ENCODE data around the gene NSDHL. TPM values are rescaled to one million over a fixed set of nuclear protein-coding genes. Genes with fewer than 3 reads are reported as not detected.

The NSDHL gene
- total RNA-seq, 1 experiment from 2014 or later = 11.5 TPM

GRCh38 chrX:152913346-152913745 lies 82.5 kb downstream of the NSDHL start:
- no peak for DNase-seq (ENCODE audit: low read depth)

- DNase-seq (ENCODE audit: low read depth) = no peak
Observed at GRCh38 chrX:152913910-152914309, 83.0 kb downstream of the NSDHL start.

GRCh38 chrX:152915541-152916241 lies 84.8 kb downstream of the NSDHL start:
- peak; percentile 39 for DNase-seq (ENCODE audit: low read depth)

- DNase-seq (ENCODE audit: low read depth) = no peak
Observed at GRCh38 chrX:152917656-152918579, 87.1 kb downstream of the NSDHL start.

- DNase-seq (ENCODE audit: low read depth) = no peak
Observed at GRCh38 chrX:152918707-152919106, 87.8 kb downstream of the NSDHL start.

Other genes with a start within 250 kb of the NSDHL start
- 0.63 and 1.3 TPM in 2 replicates for gene GABRQ, start 193.2 kb upstream of the NSDHL start, total RNA-seq (2014; rRNA removed; shearing (Covaris generic))
- 116 and 128 TPM in 2 replicates for gene MAGEA3, start 132.3 kb upstream of the NSDHL start, total RNA-seq (2014; rRNA removed; shearing (Covaris generic))
- not detected in 2 replicates for gene CSAG2, start 121.8 kb upstream of the NSDHL start, total RNA-seq (2014; rRNA removed; shearing (Covaris generic))
- gene MAGEA2B, start 116.4 kb upstream of the NSDHL start, total RNA-seq (2014; rRNA removed; shearing (Covaris generic)) = 45.1 and 48.6 TPM in 2 replicates
- 12.9 and 20.9 TPM in 2 replicates for gene CSAG1, start 97.3 kb upstream of the NSDHL start, total RNA-seq (2014; rRNA removed; shearing (Covaris generic))
- gene MAGEA12, start 97.3 kb upstream of the NSDHL start, total RNA-seq (2014; rRNA removed; shearing (Covaris generic)) = 53.0 and 60.6 TPM in 2 replicates
- 7.7 and 14.8 TPM in 2 replicates for gene MAGEA2, start 77.2 kb upstream of the NSDHL start, total RNA-seq (2014; rRNA removed; shearing (Covaris generic))
- gene CSAG3, start 71.8 kb upstream of the NSDHL start, total RNA-seq (2014; rRNA removed; shearing (Covaris generic)) = 0.21 and 2.2 TPM in 2 replicates
- gene MAGEA6, start 61.4 kb upstream of the NSDHL start, total RNA-seq (2014; rRNA removed; shearing (Covaris generic)) = 115 and 118 TPM in 2 replicates
- 38.2 and 45.0 TPM in 2 replicates for gene CETN2, start 306 bp upstream of the NSDHL start, total RNA-seq (2014; rRNA removed; shearing (Covaris generic))
- gene ZNF185, start 67.0 kb downstream of the NSDHL start, total RNA-seq (2014; rRNA removed; shearing (Covaris generic)) = 3.6 and 4.0 TPM in 2 replicates
- gene PNMA5, start 163.1 kb downstream of the NSDHL start, total RNA-seq (2014; rRNA removed; shearing (Covaris generic)) = not detected in 2 replicates
- 0.46 and 1.2 TPM in 2 replicates for gene PNMA3, start 225.4 kb downstream of the NSDHL start, total RNA-seq (2014; rRNA removed; shearing (Covaris generic))
- gene PNMA6A, start 241.4 kb downstream of the NSDHL start, total RNA-seq (2014; rRNA removed; shearing (Covaris generic)) = 1.6 and 3.4 TPM in 2 replicates